ENCODE results near the gene PAPSS2. TPM values are rescaled to one million over a fixed set of nuclear protein-coding genes. Genes with fewer than 3 reads are reported as not detected.

Gene PAPSS2
- total and polyA plus RNA-seq, 4 donors: 24.3 to 86.5 (median 59.3) TPM

GRCh38 chr10:87786421-87786820 is 126.7 kb downstream of the PAPSS2 start:
- 49% methylated on average over 7 of the region's 7 CpGs for WGBS
- Histone ChIP-seq H3K36me3 (ENCODE audit: control insufficient read depth in 4 of 4, insufficient read depth in 3 of 4, low read depth in 1 of 4, low read length in 3 of 4) (peaks cover 0 to 6% (median 3%) of the 10 kb centered on the region in 4 donors), H3K4me3 (ENCODE audit: low read depth in 1 of 3, low read length in 3 of 3) (no peak overlapping the region), H3K27me3 (ENCODE audit: control insufficient read depth in 4 of 4, insufficient read depth in 4 of 4, low read length in 3 of 4) (no peaks in the 10 kb centered on the region), H3K4me1 (ENCODE audit: control insufficient read depth in 4 of 4, insufficient read depth in 4 of 4, low read length in 3 of 4) (peaks cover 0 to 4% (median 1%) of the 10 kb centered on the region in 4 donors), H3K9ac (ENCODE audit: low read depth in 1 of 2, low read length in 2 of 2) (no peak overlapping the region), H3K9me3 (ENCODE audit: control insufficient read depth in 4 of 4, low read length in 3 of 4) (no peaks in the 10 kb centered on the region), H3K27ac (ENCODE audit: low read depth in 1 of 2, low read length in 2 of 2) (no peak overlapping the region)
- DNase-seq (ENCODE audit: low spot score): no peak
- peak in 1 of 2 donors; percentile 7 for TF ChIP-seq RXRA (IDR thresholded peaks at IDR 0.05)
- no peak for TF ChIP-seq SP1 (IDR thresholded peaks at IDR 0.05)
- TF ChIP-seq YY1 (IDR thresholded peaks at IDR 0.05): no peak
- TF ChIP-seq HNF4A (conservative IDR thresholded peaks at IDR 0.05): peak in 1 of 2 donors; percentile 19
- no peak for TF ChIP-seq MAX (IDR thresholded peaks at IDR 0.05)
- TF ChIP-seq FOXA1 (IDR thresholded peaks at IDR 0.05): no peak
- TF ChIP-seq, protein P1, sequence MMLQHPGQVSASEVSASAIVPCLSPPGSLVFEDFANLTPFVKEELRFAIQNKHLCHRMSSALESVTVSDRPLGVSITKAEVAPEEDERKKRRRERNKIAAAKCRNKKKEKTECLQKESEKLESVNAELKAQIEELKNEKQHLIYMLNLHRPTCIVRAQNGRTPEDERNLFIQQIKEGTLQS (IDR thresholded peaks at IDR 0.05): no peak

- peaks cover 0 to 8% (median 4%) of the 10 kb centered on the region in 4 donors for H3K36me3 ChIP-seq (ENCODE audit: control insufficient read depth in 4 of 4, insufficient read depth in 3 of 4, low read depth in 1 of 4, low read length in 3 of 4)
- no peak overlapping the region for H3K27ac ChIP-seq (ENCODE audit: low read depth in 1 of 2, low read length in 2 of 2)
- WGBS: 97% methylated on average over 3 of the region's 3 CpGs
Observed at GRCh38 chr10:87790185-87790584, 130.5 kb downstream of the PAPSS2 start.

GRCh38 chr10:87794285-87794684 is 134.6 kb downstream of the PAPSS2 start:
- no peak for DNase-seq (ENCODE audit: low spot score)
- H3K27ac ChIP-seq (ENCODE audit: low read depth in 1 of 2, low read length in 2 of 2): no peak overlapping the region
- no peak overlapping the region for H3K9ac ChIP-seq (ENCODE audit: low read depth in 1 of 2, low read length in 2 of 2)
- H3K4me3 ChIP-seq (ENCODE audit: low read depth in 1 of 3, low read length in 3 of 3): no peak overlapping the region
- peaks cover 0 to 7% (median 6%) of the 10 kb centered on the region in 4 donors for H3K36me3 ChIP-seq (ENCODE audit: control insufficient read depth in 4 of 4, insufficient read depth in 3 of 4, low read depth in 1 of 4, low read length in 3 of 4)
- no peaks in the 10 kb centered on the region for H3K9me3 ChIP-seq (ENCODE audit: control insufficient read depth in 4 of 4, low read length in 3 of 4)
- WGBS: 83% methylated on average over 3 of the region's 3 CpGs
- H3K27me3 ChIP-seq (ENCODE audit: control insufficient read depth in 4 of 4, insufficient read depth in 4 of 4, low read length in 3 of 4): no peaks in the 10 kb centered on the region
- H3K4me1 ChIP-seq (ENCODE audit: control insufficient read depth in 4 of 4, insufficient read depth in 4 of 4, low read length in 3 of 4): peaks cover 0 to 8% (median 0%) of the 10 kb centered on the region in 4 donors
- TF ChIP-seq, protein P1 (IDR thresholded peaks at IDR 0.05): no peak
- no peak for TF ChIP-seq MAX (IDR thresholded peaks at IDR 0.05)
- no peak for TF ChIP-seq JUND (IDR thresholded peaks at IDR 0.05)
- TF ChIP-seq ZBTB33 (IDR thresholded peaks at IDR 0.05): no peak
- TF ChIP-seq HNF4G (IDR thresholded peaks at IDR 0.05): no peak
- TF ChIP-seq CTCF (IDR thresholded peaks at IDR 0.05; ENCODE audit: low read depth, low read length, missing input control): no peak
- TF ChIP-seq GABPA (IDR thresholded peaks at IDR 0.05 in 1 of 2, conservative IDR thresholded peaks at IDR 0.05 in 1 of 2): no peak
- TF ChIP-seq YY1 (IDR thresholded peaks at IDR 0.05): no peak
- TF ChIP-seq FOXA2 (IDR thresholded peaks at IDR 0.05): no peak
- TF ChIP-seq RXRA (IDR thresholded peaks at IDR 0.05): no peak
- TF ChIP-seq NR2F2 (IDR thresholded peaks at IDR 0.05): no peak
- no peak for TF ChIP-seq EGR1 (IDR thresholded peaks at IDR 0.05; ENCODE audit: low read depth in 2 of 2)

More at GRCh38 chr10:87790185-87790584, 130.5 kb downstream of the PAPSS2 start:
- TF ChIP-seq MAX (IDR thresholded peaks at IDR 0.05): no peak
- TF ChIP-seq EGR1 (IDR thresholded peaks at IDR 0.05; ENCODE audit: low read depth in 2 of 2): no peak
- TF ChIP-seq SP1 (IDR thresholded peaks at IDR 0.05): no peak
- no peak for TF ChIP-seq TAF1 (conservative IDR thresholded peaks at IDR 0.05)
- TF ChIP-seq YY1 (IDR thresholded peaks at IDR 0.05): no peak
- no peak for TF ChIP-seq FOXA2 (IDR thresholded peaks at IDR 0.05)
- TF ChIP-seq JUND (IDR thresholded peaks at IDR 0.05): no peak
- TF ChIP-seq HNF4A (conservative IDR thresholded peaks at IDR 0.05): no peak
- no peak for TF ChIP-seq CTCF (IDR thresholded peaks at IDR 0.05; ENCODE audit: low read depth, low read length, missing input control)
- Histone ChIP-seq H3K27me3 (ENCODE audit: control insufficient read depth in 4 of 4, insufficient read depth in 4 of 4, low read length in 3 of 4) (no peaks in the 10 kb centered on the region), H3K9me3 (ENCODE audit: control insufficient read depth in 4 of 4, low read length in 3 of 4) (no peaks in the 10 kb centered on the region), H3K9ac (ENCODE audit: low read depth in 1 of 2, low read length in 2 of 2) (no peak overlapping the region), H3K4me3 (ENCODE audit: low read depth in 1 of 3, low read length in 3 of 3) (no peak overlapping the region), H3K4me1 (ENCODE audit: control insufficient read depth in 4 of 4, insufficient read depth in 4 of 4, low read length in 3 of 4) (peaks cover 0 to 4% (median 1%) of the 10 kb centered on the region in 4 donors)
- no peak for DNase-seq (ENCODE audit: low spot score)

Data from liver (tissue), 9 donors.